PC-9 (cell line): ENCODE results near the gene MET.

ENCODE experiments used
- EZH2 ChIP-seq: fragments of 200-600 bp; sonication (generic); IDR thresholded peaks from 2 replicates; pipeline ENCODE4 v1.8.0; 2017; ENCODE audit warnings: antibody characterized with exemption, low read depth
- TF ChIP-seq, protein P1 (sequence below): fragments of 200-600 bp; sonication (generic); conservative IDR thresholded peaks from 2 replicates; pipeline ENCODE4 v1.6.1; 2017; ENCODE audit warnings: mixed run types, antibody characterized with exemption, mild to moderate bottlenecking, moderate library complexity

DNA sequence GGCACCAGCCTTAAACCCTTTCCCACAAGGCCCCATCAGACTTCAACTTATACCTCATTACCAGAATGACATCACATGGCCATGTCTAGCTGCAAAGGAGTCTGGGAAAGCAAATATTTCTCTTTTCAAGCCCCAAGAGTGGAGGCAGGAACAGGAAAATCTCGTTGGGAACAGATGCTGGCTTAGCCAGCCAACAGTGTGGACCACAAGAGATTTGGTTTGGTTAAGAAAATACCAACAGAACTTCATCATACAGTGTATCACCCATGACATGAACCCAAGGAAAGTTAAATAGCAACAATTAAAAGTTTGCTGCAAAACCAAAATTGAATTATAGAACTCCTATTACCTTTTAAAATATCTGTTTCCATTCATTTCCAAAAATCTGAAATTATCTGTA lies 2.2 kb upstream of the MET start:
- TF ChIP-seq, protein P1, sequence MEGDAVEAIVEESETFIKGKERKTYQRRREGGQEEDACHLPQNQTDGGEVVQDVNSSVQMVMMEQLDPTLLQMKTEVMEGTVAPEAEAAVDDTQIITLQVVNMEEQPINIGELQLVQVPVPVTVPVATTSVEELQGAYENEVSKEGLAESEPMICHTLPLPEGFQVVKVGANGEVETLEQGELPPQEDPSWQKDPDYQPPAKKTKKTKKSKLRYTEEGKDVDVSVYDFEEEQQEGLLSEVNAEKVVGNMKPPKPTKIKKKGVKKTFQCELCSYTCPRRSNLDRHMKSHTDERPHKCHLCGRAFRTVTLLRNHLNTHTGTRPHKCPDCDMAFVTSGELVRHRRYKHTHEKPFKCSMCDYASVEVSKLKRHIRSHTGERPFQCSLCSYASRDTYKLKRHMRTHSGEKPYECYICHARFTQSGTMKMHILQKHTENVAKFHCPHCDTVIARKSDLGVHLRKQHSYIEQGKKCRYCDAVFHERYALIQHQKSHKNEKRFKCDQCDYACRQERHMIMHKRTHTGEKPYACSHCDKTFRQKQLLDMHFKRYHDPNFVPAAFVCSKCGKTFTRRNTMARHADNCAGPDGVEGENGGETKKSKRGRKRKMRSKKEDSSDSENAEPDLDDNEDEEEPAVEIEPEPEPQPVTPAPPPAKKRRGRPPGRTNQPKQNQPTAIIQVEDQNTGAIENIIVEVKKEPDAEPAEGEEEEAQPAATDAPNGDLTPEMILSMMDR = no peak
- TF ChIP-seq EZH2 = no peak
